Osteocyte (in vitro differentiated cells): ENCODE results near the gene ITK. TPM values are rescaled to one million over a fixed set of nuclear protein-coding genes. Genes with fewer than 3 reads are reported as not detected.

Experiments used
- DNase-seq: peaks from one replicate; pipeline ENCODE4 v3.0.0; 2021; ENCODE audit warnings: mixed read lengths; ENCODE audit not compliant: unreplicated experiment; ENCODE audit errors: extremely low spot score
- H3K27ac Mint-ChIP-seq: one replicate; pipeline ENCODE4 v1.8.0; 2021; ENCODE audit warnings: mild to moderate bottlenecking, mixed read lengths; ENCODE audit not compliant: unreplicated experiment
- H3K27me3 Mint-ChIP-seq: one replicate; pipeline ENCODE4 v1.8.0; 2021; ENCODE audit warnings: mixed read lengths; ENCODE audit not compliant: unreplicated experiment
- H3K36me3 Mint-ChIP-seq: one replicate; pipeline ENCODE4 v1.8.0; 2021; ENCODE audit warnings: mixed read lengths; ENCODE audit not compliant: unreplicated experiment
- H3K4me1 Mint-ChIP-seq: one replicate; pipeline ENCODE4 v1.8.0; 2021; ENCODE audit warnings: mixed read lengths; ENCODE audit not compliant: unreplicated experiment
- H3K4me3 Mint-ChIP-seq: one replicate; pipeline ENCODE4 v1.8.0; 2021; ENCODE audit warnings: mild to moderate bottlenecking, moderate library complexity, mixed read lengths; ENCODE audit not compliant: unreplicated experiment
- H3K9me3 Mint-ChIP-seq: one replicate; pipeline ENCODE4 v1.8.0; 2021; ENCODE audit warnings: mixed read lengths; ENCODE audit not compliant: unreplicated experiment
- CTCF ChIP-seq: fragments of 200-600 bp; sonication (generic); IDR thresholded peaks from 2 replicates; pipeline ENCODE4 v1.5.0; 2021; ENCODE audit warnings: antibody characterized with exemption, mild to moderate bottlenecking, moderate library complexity
- total RNA-seq: library from RNA; stranded (reverse); gene quantifications from 2 replicates; pipeline ENCODE4 v1.2.1, GENCODE V29; 2021

Gene ITK
- total RNA-seq, 1 donor from 2014 or later = not detected

- no peaks in the 10 kb centered on the region for H3K36me3 Mint-ChIP-seq
- peaks cover 25% of the 10 kb centered on the region for H3K27me3 Mint-ChIP-seq
- H3K9me3 Mint-ChIP-seq = no peaks in the 10 kb centered on the region
- no peak overlapping the region for H3K4me3 Mint-ChIP-seq
- H3K27ac Mint-ChIP-seq = no peak overlapping the region
- TF ChIP-seq CTCF = no peak
- no peaks in the 10 kb centered on the region for H3K4me1 Mint-ChIP-seq
- no peak for DNase-seq
Observed at GRCh38 chr5:157212307-157212706, 31.7 kb downstream of the ITK start.

- Mint-ChIP-seq H3K4me3 (no peak overlapping the region), H3K36me3 (no peaks in the 10 kb centered on the region), H3K27me3 (peaks cover 15% of the 10 kb centered on the region), H3K27ac (no peak overlapping the region), H3K4me1 (no peaks in the 10 kb centered on the region), H3K9me3 (no peaks in the 10 kb centered on the region)
- no peak for TF ChIP-seq CTCF
- no peak for DNase-seq
Observed at GRCh38 chr5:157213527-157214243, 33.0 kb downstream of the ITK start.

- Mint-ChIP-seq H3K36me3 (no peaks in the 10 kb centered on the region), H3K27ac (no peak overlapping the region), H3K9me3 (no peaks in the 10 kb centered on the region), H3K27me3 (peaks cover 15% of the 10 kb centered on the region), H3K4me3 (no peak overlapping the region), H3K4me1 (no peaks in the 10 kb centered on the region)
- no peak for TF ChIP-seq CTCF
- DNase-seq = no peak
Observed at GRCh38 chr5:157214415-157214814, 33.8 kb downstream of the ITK start.

- Mint-ChIP-seq H3K4me3 (no peak overlapping the region), H3K36me3 (no peaks in the 10 kb centered on the region), H3K4me1 (no peaks in the 10 kb centered on the region), H3K27ac (no peak overlapping the region), H3K27me3 (peaks cover 15% of the 10 kb centered on the region), H3K9me3 (no peaks in the 10 kb centered on the region)
- DNase-seq = no peak
- TF ChIP-seq CTCF = no peak
Observed at GRCh38 chr5:157214861-157215513, 34.3 kb downstream of the ITK start.

GRCh38 chr5:157215514-157216167, 35.0 kb downstream of the ITK start:
- Mint-ChIP-seq H3K27me3 (peaks cover 13% of the 10 kb centered on the region), H3K4me3 (no peak overlapping the region), H3K9me3 (no peaks in the 10 kb centered on the region), H3K36me3 (no peaks in the 10 kb centered on the region), H3K27ac (no peak overlapping the region), H3K4me1 (no peaks in the 10 kb centered on the region)
- no peak for DNase-seq
- TF ChIP-seq CTCF = no peak
